ENCODE results near the gene HP1BP3. TPM values are rescaled to one million over a fixed set of nuclear protein-coding genes. Genes with fewer than 3 reads are reported as not detected.

HP1BP3 gene
- total RNA-seq, 2 donors from 2014 or later = 207 to 223 TPM

DNA sequence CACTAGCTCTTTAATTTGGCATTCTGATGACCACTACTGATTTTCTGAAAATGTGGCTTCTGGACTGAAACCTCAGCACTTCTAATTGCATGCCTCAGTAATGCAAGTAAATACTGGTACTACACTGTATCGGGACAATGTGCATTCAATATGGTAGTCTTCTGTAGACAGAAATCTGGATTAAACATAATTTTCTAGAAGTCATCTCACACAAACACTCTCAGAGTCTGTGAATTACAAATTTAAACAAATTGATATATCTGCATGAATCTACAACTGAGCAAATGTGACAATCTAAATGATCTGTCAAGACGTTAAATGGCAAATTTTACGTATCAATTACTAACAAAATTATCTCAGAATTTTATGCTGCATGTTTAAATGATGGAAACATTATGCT, 23.7 kb downstream of the HP1BP3 start:
- Histone ChIP-seq H3K27me3 (ENCODE audit: control insufficient read depth, insufficient read depth, low read length, poor library complexity, severe bottlenecking) (no peaks in the 10 kb centered on the region), H3K9ac (ENCODE audit: extremely low read depth, low read length, poor library complexity, severe bottlenecking) (no peak overlapping the region), H3K9me3 (ENCODE audit: control insufficient read depth, low read length) (no peaks in the 10 kb centered on the region), H3K36me3 (ENCODE audit: control insufficient read depth, insufficient read depth, low read length) (peaks cover 83% of the 10 kb centered on the region), H3K4me1 (ENCODE audit: control insufficient read depth, insufficient read depth, low read length) (peaks cover 6% of the 10 kb centered on the region), H3K27ac (ENCODE audit: low read depth, low read length) (no peak overlapping the region), H3K4me3 (ENCODE audit: low read length) (no peak overlapping the region)
- Mint-ChIP-seq H3K27ac (no peak overlapping the region), H3K9me3 (no peaks in the 10 kb centered on the region), H3K36me3 (ENCODE audit: low read depth) (peaks cover 89% of the 10 kb centered on the region), H3K27me3 (ENCODE audit: insufficient read depth) (no peaks in the 10 kb centered on the region), H3K4me3 (no peak overlapping the region), H3K4me1 (peaks cover 21% of the 10 kb centered on the region)
- no peak for DNase-seq
- WGBS, 2 experiments (ENCODE audit: insufficient coverage in 1 of 2, insufficient read length in 1 of 2) = 98 to 100% methylated on average over 1 to 3 of the region's 3 CpGs
- TF ChIP-seq, protein P1, sequence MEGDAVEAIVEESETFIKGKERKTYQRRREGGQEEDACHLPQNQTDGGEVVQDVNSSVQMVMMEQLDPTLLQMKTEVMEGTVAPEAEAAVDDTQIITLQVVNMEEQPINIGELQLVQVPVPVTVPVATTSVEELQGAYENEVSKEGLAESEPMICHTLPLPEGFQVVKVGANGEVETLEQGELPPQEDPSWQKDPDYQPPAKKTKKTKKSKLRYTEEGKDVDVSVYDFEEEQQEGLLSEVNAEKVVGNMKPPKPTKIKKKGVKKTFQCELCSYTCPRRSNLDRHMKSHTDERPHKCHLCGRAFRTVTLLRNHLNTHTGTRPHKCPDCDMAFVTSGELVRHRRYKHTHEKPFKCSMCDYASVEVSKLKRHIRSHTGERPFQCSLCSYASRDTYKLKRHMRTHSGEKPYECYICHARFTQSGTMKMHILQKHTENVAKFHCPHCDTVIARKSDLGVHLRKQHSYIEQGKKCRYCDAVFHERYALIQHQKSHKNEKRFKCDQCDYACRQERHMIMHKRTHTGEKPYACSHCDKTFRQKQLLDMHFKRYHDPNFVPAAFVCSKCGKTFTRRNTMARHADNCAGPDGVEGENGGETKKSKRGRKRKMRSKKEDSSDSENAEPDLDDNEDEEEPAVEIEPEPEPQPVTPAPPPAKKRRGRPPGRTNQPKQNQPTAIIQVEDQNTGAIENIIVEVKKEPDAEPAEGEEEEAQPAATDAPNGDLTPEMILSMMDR (conservative IDR thresholded peaks at IDR 0.05) = no peak

- H3K36me3 ChIP-seq (ENCODE audit: control insufficient read depth, insufficient read depth, low read length) = peaks cover 83% of the 10 kb centered on the region
- no peaks in the 10 kb centered on the region for H3K9me3 ChIP-seq (ENCODE audit: control insufficient read depth, low read length)
- H3K9me3 Mint-ChIP-seq = peaks cover 1% of the 10 kb centered on the region
- H3K27ac ChIP-seq (ENCODE audit: low read depth, low read length) = no peak overlapping the region
- peaks cover 21% of the 10 kb centered on the region for H3K4me1 Mint-ChIP-seq
- H3K27me3 Mint-ChIP-seq (ENCODE audit: insufficient read depth) = no peaks in the 10 kb centered on the region
- peaks cover 6% of the 10 kb centered on the region for H3K4me1 ChIP-seq (ENCODE audit: control insufficient read depth, insufficient read depth, low read length)
- no peak overlapping the region for H3K4me3 Mint-ChIP-seq
- H3K27me3 ChIP-seq (ENCODE audit: control insufficient read depth, insufficient read depth, low read length, poor library complexity, severe bottlenecking) = no peaks in the 10 kb centered on the region
- no peak overlapping the region for H3K27ac Mint-ChIP-seq
- H3K9ac ChIP-seq (ENCODE audit: extremely low read depth, low read length, poor library complexity, severe bottlenecking) = no peak overlapping the region
- TF ChIP-seq, protein P1 (conservative IDR thresholded peaks at IDR 0.05) = no peak
- peaks cover 86% of the 10 kb centered on the region for H3K36me3 Mint-ChIP-seq (ENCODE audit: low read depth)
- no peak for DNase-seq
- WGBS, 2 experiments (ENCODE audit: insufficient coverage in 1 of 2, insufficient read length in 1 of 2) = 94 to 96% methylated on average over 5 to 6 of the region's 6 CpGs
- no peak overlapping the region for H3K4me3 ChIP-seq (ENCODE audit: low read length)
Measured at GRCh38 chr1:20760322-20760721, 26.8 kb downstream of the HP1BP3 start.

GRCh38 chr1:20753589-20753988, 33.5 kb downstream of the HP1BP3 start:
- no peak overlapping the region for H3K27ac ChIP-seq (ENCODE audit: low read depth, low read length)
- H3K4me3 Mint-ChIP-seq = no peak overlapping the region
- H3K27me3 Mint-ChIP-seq (ENCODE audit: insufficient read depth) = no peaks in the 10 kb centered on the region
- H3K36me3 ChIP-seq (ENCODE audit: control insufficient read depth, insufficient read depth, low read length) = peaks cover 68% of the 10 kb centered on the region
- peaks cover 68% of the 10 kb centered on the region for H3K36me3 Mint-ChIP-seq (ENCODE audit: low read depth)
- 96 to 100% methylated on average over 2 to 3 of the region's 3 CpGs for WGBS, 2 experiments (ENCODE audit: insufficient coverage in 1 of 2, insufficient read length in 1 of 2)
- H3K4me1 Mint-ChIP-seq = peaks cover 4% of the 10 kb centered on the region
- H3K27ac Mint-ChIP-seq = no peak overlapping the region
- H3K9me3 Mint-ChIP-seq = peaks cover 1% of the 10 kb centered on the region
- no peak overlapping the region for H3K9ac ChIP-seq (ENCODE audit: extremely low read depth, low read length, poor library complexity, severe bottlenecking)
- TF ChIP-seq, protein P1 (conservative IDR thresholded peaks at IDR 0.05) = no peak
- H3K27me3 ChIP-seq (ENCODE audit: control insufficient read depth, insufficient read depth, low read length, poor library complexity, severe bottlenecking) = no peaks in the 10 kb centered on the region
- no peak overlapping the region for H3K4me3 ChIP-seq (ENCODE audit: low read length)
- no peaks in the 10 kb centered on the region for H3K9me3 ChIP-seq (ENCODE audit: control insufficient read depth, low read length)
- no peak for DNase-seq
- no peaks in the 10 kb centered on the region for H3K4me1 ChIP-seq (ENCODE audit: control insufficient read depth, insufficient read depth, low read length)

Data from endodermal cell (in vitro differentiated cells).